GM12891 (cell line): ENCODE results near the gene HLTF.

Experiments used
- POLR2A ChIP-seq: IDR thresholded peaks from 2 replicates; pipeline ENCODE4 v1.6.1; 2011; ENCODE audit warnings: low read depth, low read length, control low read depth
- TAF1 ChIP-seq: IDR thresholded peaks from 2 replicates; pipeline ENCODE4 v1.6.1; 2011; ENCODE audit warnings: low read depth, low read length, control low read depth

- TF ChIP-seq POLR2A (no peak), TAF1 (no peak)
These were observed 86.1 kb downstream of the HLTF start for GRCh38 chr3:149000206-149000745.
